AG08395 (cell line): ENCODE results near the gene PTPRB.
"Not testable (repeated sequence)": the region's sequence is repeated elsewhere in the genome, so short reads cannot be mapped to it uniquely, and the experiment has no call there.

Source experiments
- DNase-seq: peaks from one replicate; pipeline ENCODE4 v3.0.0; 2012; ENCODE audit warnings: mixed read lengths, low spot score

PTPRB gene

DNA sequence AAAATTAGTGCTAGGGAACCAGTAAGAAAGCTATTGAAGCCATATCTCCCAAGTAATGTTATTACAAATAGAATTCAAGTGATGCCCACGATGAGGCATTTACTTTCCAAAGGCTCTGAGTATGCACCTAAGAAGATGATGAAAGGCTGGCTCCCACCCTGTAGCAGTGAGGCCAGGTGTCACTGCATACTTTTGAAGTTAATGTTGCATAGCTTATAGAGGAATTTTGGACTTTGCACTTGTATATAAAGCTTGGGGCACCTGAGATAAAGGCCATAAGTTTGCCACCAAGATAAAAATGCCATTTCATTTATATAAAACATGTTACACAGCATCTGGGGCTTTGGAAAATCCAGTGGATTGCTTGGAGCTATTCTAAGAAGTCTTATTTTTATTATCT, 96.2 kb downstream of the PTPRB start:
- DNase-seq: no peak

DNA sequence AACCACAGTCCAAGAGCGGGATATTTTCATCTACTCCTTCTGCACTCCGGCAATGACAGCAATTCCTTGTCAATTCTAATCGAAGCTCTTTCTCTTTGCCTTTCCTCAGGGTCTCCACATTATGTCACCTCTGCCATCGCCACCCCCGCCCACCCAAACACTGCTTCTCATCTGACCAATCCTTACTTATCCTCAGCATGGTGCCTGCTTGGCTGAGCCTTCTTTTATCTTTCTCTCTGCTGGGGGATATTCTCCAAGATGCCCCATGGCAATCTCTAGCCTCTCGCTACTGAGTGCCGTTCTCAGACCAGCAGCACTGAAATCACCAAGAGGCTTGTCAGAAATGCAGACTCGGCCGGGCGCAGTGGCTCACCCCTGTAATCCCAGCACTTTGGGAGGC, 100.6 kb downstream of the PTPRB start:
- DNase-seq: no peak

DNA sequence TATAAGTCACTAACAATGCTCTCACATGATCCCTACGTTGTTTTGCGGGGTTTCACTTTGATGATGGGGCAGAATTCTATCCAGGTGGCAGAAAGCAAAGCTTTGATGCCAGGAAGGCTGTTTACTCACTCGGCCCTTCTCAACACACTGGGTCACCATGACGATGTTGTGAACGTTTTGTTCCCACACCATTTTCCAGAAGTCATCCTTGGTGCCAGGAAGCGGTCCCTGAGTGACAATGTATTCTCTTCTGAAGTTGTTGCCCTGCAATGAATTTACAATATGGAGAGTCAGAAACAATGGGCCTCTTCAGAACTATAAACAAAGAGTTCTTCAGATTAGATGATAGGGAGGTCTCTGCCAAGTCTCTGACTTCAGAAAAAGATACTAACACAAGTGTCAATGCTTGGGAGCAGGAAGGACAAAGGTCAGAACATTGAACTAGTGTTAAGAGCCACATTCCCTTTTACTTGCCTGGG, 101.3 kb downstream of the PTPRB start:
- DNase-seq: no peak

DNA sequence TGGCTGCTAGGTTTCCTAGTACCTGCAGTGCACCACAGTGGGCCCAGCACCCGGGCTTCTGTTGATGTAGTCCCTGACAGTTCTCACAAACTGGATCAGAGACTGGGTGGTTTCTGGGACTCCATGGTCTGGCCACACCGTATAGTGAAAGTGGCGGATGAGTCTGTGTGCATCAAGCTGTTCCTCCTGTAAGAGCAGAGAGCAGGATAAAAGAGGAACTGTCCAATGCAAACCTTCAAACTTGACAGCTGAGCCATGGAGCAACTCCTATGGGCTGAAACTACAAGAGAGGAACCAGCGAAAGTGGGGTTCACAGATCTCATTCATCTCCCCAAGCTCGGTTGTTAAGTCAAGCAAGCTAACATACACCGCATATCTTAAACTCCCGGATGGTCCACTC, 102.8 kb downstream of the PTPRB start:
- no peak for DNase-seq

DNA sequence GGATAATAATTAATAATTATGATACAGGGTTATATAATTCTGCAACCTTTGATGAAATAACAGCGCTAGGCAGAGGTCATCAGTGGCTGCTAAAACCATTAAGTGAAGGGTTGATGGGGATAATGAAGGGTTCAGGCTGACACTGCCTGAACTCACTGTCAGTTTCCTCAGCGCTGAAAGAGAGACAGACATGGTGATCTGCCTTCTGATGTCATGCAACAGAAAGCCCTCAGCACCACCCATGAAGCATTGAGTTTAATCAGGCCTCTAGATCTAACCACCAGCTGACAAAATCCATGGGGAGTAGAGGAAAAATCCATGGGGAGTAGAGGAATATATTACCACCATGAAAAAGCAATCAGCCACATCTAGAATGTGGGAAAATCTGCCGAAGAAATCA, 107.6 kb downstream of the PTPRB start:
- no peak for DNase-seq

DNA sequence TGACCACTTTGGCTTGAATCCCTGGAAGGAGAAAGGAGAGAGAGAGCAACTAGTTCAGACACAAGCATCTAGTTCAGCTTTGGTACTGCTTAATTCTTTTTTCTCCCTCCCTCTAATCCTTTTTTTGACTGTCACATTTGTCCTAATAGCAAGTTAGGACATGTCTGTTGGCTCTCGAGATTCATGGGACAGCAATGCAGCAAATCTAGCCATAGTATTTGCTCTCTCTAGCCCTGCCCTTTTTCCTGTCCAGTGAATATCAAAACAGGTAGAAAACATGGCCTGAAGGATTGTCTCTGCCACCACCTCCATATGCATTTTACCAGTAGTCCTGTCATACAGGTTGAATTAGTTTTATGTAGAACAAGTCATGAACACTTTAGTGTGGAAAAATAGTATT, 116.4 kb downstream of the PTPRB start:
- no peak for DNase-seq

DNA sequence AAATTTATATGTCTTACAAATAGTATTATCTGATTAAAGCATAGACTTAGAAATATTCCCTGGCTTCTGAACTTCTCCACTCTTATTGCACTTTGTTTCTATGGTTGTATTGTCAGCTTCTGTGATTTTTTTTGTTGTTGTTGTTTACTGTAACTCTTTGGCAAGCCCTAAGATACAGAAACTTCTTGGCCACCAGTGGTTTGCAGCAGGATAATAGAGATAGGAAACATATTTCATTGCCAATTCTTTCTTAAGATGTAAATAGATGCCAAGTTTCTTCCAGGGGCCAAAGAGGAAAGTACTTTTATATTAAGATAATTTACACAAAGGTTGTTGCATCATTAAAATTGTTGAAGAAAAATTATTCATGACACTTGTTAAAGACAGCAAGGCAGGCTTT, 123.8 kb downstream of the PTPRB start:
- DNase-seq: no peak

DNA sequence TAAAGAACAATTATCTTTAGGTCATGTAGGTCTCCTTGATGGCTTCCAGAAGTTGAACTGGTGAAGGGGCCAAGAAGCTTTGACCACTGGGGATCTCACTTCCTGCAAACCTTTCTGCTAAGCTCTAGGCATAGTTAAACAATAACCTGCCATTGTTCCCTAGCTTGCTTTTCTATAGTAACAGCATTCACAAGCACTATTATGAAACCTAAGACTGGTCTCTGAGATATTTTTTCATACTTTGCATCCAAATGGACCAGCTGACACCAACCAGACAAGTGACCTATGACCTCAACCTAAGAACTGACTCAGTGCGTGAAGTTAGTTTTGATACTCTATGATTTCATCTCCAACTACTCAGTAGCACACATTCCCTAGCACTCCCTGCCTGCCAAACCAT, 129.1 kb downstream of the PTPRB start:
- DNase-seq: no peak

DNA sequence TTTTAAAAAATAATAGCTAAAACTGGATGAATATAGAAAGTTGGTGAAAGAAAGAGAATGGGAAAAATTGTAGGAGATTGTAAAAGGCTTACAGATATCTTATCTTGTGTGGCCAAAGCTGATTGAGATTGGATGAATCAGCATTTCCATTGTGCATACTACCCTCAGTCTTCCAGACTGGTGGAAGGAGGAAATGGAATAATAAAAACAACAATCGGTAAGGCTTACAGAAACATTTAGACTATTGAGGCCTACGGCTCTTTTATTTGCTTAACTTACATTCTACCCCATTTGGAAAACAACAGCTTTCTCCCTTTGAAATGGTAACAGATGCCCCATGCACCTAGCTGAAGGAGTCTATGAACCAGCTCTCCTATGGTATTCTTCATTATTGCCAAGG, 129.8 kb downstream of the PTPRB start:
- no peak for DNase-seq

DNA sequence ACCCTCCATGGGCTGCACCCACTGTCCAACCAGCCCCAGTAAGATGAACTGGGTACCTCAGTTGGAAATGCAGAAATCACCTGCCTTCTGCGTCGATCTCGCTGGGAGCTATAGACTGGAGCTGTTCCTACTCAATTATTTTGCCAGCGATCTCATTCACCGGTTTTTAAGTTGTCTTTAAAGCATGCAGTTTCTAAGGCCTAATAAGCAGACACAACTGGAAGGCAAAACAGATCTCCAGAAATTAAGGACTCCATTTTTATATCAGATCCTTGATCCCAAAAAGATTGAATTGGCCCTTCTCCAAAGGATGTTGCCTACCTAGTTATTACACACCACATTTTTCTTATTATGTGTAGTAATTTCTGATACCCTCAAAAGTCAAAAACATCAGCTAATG, 139.7 kb downstream of the PTPRB start:
- no peak for DNase-seq

DNA sequence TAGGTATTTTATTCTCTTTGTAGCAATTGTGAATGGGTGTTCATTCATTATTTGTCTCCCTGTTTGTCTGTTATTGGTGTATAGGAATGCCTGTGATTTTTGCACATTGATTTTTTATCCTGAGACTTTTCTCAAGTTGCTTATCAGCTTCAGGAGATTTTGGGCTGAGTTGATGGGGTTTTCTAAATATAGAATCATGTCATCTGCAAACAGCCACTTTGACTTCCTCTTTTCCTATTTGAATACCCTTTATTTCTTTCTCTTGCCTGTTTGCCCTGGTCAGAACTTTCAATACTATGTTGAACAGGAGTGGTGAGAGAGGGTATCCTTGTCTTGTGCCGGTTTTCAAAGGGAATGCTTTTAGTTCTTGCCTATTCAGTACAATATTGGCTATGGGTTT, 144.3 kb downstream of the PTPRB start:
- not testable (repeated sequence) for DNase-seq

DNA sequence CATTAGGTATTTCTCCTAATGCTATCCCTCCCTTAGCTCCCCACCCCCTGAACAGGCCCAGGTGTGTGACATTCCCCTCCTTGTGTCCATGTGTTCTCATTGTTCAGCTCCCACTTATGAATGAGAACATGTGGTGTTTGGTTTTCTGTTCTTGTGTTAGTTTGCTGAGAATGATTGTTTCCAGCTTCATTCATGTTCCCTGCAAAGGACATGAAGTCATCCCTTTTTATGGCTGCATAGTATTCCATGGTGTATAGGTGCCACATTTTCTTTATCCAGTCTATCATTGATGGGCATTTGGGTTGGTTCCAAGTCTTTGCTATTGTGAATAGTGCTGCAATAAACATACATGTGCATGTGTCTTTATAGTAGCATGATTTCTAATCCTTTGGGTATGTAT, 146.3 kb downstream of the PTPRB start:
- DNase-seq: not testable (repeated sequence)

DNA sequence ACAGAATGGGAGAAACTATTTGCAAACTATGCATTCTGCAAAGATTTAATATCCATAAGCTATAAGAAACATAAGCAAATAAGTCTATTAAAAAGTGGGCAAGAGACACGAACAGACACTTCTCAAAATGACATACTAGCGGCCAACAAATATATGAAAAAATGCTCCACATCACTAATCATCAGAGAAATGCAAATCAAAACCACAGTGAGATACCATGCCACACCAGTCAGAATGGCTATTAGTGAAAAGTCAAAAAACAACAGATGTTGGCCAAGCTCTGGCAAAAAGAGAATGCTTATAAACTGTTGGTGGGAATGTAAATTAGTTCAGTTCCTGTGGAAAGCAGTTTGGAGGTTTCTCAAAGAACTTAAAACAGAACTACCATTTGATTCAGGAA, 149.8 kb downstream of the PTPRB start:
- DNase-seq: no peak

DNA sequence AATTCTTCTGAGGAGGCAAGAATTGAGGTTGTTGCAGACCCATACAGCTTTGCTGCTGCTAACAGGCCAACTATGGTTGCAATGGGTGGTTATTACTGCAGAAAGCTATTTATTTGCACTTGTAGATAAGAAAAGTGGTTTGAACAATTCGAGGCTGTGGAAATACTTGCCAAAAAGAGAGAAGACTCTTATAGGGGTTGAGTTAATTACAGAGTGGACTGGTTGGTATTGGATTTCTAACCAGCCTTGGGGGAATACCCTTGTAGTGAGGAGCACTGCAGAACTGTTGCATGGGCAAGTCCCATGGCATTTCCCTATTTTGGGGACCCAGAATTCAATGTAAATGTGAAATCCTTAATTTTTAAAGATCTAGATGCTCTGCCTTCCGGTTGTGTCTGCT, 150.6 kb downstream of the PTPRB start:
- DNase-seq: no peak

DNA sequence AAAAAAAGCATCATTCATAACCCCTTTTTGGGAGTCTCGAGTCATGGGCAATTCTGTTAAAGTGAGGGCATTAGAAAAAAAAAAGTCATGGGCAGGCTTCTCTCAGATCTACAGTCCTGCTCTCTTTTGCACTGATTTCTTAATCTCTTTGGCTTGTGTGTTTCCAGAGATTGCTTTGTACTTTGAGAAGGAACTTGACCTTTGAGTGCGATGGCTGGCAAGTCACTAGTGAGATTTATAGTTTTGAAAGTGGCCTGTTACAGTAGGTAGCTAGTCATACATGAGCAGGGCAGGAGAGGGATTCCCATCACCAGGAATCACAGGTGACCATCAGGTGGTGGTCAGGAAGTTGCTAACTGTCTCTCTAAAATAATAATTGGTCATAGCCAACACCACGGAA, 151.5 kb downstream of the PTPRB start:
- DNase-seq: no peak

DNA sequence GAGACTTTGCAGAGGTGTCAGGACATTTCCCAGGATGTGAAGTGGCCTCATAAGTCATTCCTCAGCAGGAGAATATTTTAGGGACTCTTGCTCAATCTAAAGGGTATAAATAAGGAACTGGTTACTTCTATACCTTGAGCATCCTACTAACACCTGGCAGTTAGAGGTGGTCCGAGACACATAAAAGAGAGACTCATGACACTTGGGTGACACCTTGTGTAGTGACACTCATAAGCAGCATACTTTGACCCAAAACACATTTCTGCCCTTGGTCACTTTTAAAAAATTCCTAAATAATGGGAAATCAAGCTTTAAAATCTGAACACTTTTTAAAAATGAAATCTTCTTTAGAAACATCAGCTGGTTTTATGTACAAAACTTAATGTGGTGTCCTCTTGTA, 152.8 kb downstream of the PTPRB start:
- DNase-seq: no peak

DNA sequence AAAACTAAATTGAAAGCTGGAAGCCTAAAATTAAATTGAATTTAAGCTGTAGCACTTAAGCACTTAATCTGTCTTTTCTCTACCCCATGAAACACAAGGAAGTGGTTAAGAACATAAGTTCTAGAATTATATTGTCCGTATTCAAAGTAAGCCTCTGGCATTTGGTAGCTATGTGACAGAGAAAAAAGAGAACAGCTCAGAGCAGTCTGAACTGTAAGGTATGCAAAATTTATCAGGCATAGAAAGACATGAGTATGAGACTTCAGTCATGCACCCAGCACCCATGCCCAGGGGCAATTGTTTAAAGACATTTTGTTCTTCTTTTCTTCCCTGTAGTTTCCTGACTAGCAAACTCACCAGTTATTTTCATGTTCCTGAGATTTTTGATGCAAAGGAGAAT, 154.5 kb downstream of the PTPRB start:
- no peak for DNase-seq

DNA sequence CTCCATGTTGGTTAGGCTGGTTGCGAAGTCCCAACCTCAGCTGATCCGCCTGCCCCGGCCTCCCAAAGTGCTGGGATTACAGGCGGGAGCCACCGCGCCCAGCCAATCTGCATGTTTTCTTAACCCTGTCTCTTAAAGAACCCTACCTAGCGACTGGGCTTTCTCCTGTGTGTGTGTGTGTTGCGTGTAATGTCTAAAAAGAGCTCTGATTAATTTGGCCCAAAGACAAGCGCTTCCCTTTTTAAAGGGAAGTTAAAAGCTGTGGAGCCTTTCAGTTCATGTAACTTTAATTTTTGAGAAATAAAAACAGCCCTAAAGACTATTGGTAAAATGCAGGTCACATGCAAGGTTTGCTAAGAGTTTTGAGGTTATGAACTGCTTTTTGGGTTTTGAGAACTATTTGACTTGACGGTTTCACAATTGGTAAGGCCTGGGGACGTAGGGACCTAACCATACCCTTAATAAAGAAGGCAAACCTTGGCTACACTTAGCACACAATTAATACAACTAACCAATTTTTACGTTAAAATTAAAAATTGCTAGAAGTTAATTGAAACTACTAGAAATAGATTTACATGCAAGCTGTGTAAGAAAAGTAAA, 167.9 kb downstream of the PTPRB start:
- DNase-seq: no peak

DNA sequence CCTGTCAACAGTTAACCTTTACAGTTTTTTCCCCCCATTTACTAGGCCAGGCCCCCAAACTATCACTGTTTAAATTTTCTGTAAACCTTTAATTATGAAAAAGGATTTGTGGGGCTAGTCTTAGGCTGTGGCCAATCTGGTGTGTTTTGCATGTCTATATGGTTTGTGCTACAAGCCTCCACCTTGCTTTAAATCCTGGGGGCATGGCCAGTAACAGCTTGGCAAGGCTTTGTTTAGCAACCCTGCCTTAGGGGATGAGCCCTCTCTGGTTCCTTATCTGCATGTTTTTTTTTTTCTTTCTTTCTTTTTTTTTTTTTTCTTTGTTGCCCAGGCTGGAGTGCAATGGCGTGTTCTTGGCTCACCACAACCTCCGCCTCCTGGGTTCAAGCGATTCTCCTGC, 168.5 kb downstream of the PTPRB start:
- no peak for DNase-seq

DNA sequence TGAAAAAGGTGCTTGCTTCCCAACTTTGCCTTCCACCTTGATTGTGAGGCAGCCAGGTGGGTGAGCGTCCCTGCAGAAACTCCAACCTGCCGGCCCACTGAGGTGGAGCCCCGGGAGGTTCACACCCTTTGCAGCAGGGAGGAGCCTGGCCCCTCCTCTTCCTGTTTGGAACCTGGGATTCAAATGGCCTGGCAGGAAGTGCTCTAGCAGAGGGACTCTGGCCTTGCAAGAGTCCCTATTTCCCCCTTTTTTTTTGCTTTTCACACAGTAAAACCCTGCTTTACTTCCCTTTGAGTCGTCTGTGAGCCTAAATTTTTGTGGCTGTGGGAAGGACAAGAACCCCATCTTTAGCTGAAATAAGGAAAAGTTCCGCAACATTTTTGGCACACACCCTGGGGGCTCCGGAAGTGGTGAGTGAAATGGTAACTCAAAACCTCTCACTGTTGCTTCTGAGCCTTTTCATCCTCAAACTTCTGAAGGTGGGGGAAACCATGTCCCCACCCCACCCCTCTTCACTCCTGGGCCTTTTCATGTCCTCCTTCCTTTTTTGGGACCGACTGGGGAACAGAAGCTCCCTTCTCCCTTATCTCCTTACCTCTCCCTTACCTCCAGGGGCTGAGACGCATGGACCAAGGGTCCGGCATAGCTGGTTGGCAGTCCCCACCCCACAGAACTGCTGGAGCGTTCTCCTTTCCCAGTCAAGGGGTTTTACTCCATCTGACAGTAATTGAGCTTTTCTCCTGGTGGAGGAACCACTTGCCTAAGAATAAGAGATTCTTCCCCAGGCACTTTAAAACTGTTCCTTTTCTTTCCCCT, 169.1 kb downstream of the PTPRB start:
- DNase-seq: no peak

DNA sequence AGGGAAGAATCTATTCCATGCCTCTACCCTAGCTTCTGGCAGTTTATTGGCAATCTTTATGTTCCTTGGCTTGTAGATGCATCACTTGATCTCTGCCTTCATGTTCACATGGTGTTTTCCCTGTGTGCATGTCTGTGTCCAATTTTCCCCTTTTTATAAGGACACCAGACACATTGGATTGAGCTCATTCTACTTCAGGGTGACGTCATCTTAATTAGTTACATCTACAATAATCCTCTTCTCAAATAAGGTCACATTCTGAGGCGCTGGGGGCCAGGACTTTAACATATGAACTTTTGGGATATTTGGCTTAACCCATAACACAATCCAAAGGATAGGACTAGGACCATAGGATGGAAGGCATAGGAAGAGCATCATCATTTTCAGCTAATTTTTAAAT, 169.8 kb downstream of the PTPRB start:
- no peak for DNase-seq

DNA sequence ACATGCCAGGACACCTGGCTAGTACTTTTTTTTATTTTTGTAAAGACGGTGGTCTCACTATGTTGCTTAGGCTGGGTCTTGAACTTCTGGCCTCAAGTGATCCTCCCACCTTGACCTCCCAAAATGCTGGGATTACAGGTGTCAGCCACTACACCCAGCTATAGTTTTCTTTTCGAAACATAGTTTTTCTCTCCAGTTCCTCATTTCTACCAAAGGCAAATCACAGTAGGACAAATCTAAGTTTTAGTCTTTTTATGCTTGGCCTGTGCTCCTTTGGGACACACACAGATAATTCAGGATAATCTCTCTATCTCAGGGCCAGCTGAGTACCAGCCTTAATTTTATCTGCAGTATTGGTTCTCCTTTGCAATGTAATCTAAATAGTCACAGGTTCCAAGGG, 170.5 kb downstream of the PTPRB start:
- DNase-seq: no peak
